Measurements from ENCODE around the gene ERAP2. TPM values are rescaled to one million over a fixed set of nuclear protein-coding genes. Genes with fewer than 3 reads are reported as not detected.

ERAP2 gene
- total RNA-seq, 4 donors from 2014 or later = 7.1 to 39.1 (median 33.1) TPM

DNA sequence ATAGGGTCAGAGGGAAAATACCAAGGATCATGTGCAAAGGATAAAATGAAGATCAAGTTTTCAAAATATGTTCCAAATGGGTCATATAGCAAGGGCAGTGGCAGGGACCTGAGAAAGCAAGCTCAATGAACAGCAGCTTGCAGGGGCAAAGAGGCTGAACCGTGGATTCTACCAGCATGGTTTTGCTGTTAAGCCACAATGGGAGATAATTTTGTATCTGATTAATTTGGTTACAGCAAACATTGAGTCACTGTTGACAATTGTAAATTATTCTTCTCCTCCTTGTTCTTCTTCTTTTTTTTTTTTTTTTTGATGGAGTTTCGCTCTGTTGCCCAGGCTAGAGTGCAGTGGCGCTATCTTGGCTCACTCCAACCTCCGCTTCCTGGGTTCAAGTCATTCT is 18.4 kb upstream of the ERAP2 start:
- Histone ChIP-seq H3K4me1 (peaks cover 0 to 28% (median 12%) of the 10 kb centered on the region in 4 donors), H3K27ac (no peak overlapping the region), H3K36me3 (no peaks in the 10 kb centered on the region), H3K4me3 (no peak overlapping the region), H3K9me3 (no peaks in the 10 kb centered on the region), H3K27me3 (no peaks in the 10 kb centered on the region)
- WGBS, 2 donors (ENCODE audit: low coverage in 1 of 2) = 86 to 90% methylated on average over 3 to 4 of the region's 4 CpGs
- intact Hi-C loops (cut with DNase I; ENCODE audit: low total_unique reads) (no loop called here), in situ Hi-C loops (cut with MboI; ENCODE audit: low pct_ligation_motif_present in 1 of 4, low pct_unique_long_range_greater_than_20kb in 1 of 4, low sequenced_read_pairs in 3 of 4) (loop anchor here in 2 of 4 donors (25.0 kb wide), 1 partner anchor 304 kb away; no protein-coding TSS in a partner anchor)
- no peak for DNase-seq
- TF ChIP-seq EP300 (IDR thresholded peaks at IDR 0.05; ENCODE audit: low read depth) (no peak), POLR2AphosphoS5 (IDR thresholded peaks at IDR 0.05) (no peak), POLR2A (IDR thresholded peaks at IDR 0.05) (no peak)
- TF ChIP-seq, protein P1, sequence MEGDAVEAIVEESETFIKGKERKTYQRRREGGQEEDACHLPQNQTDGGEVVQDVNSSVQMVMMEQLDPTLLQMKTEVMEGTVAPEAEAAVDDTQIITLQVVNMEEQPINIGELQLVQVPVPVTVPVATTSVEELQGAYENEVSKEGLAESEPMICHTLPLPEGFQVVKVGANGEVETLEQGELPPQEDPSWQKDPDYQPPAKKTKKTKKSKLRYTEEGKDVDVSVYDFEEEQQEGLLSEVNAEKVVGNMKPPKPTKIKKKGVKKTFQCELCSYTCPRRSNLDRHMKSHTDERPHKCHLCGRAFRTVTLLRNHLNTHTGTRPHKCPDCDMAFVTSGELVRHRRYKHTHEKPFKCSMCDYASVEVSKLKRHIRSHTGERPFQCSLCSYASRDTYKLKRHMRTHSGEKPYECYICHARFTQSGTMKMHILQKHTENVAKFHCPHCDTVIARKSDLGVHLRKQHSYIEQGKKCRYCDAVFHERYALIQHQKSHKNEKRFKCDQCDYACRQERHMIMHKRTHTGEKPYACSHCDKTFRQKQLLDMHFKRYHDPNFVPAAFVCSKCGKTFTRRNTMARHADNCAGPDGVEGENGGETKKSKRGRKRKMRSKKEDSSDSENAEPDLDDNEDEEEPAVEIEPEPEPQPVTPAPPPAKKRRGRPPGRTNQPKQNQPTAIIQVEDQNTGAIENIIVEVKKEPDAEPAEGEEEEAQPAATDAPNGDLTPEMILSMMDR (IDR thresholded peaks at IDR 0.05) = no peak

DNA sequence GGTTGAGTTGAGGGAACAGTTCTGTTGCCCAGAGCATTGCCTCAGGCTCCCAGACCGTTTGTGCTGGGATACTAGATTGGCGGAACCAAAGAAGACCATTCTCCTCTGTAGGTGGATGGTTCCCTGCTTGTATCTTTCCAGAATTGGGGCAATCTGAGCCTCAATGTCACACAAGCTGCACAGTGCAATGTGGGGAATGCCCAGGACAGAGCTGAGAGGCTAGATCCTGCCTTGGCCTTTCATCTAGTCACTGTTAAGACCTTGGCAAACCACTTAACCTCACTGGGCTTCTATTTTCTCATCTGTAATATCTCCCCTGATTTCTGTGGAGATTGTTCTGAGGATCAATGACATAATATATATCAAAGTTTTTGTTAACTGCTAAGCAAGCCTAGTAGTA is 16.9 kb upstream of the ERAP2 start:
- Histone ChIP-seq H3K27me3 (no peaks in the 10 kb centered on the region), H3K9me3 (no peaks in the 10 kb centered on the region), H3K36me3 (no peaks in the 10 kb centered on the region), H3K27ac (no peak overlapping the region), H3K4me3 (no peak overlapping the region), H3K4me1 (peaks cover 0 to 22% (median 9%) of the 10 kb centered on the region in 4 donors)
- intact Hi-C loops (cut with DNase I; ENCODE audit: low total_unique reads) = no loop called here
- no peak for DNase-seq
- TF ChIP-seq, protein P1 (IDR thresholded peaks at IDR 0.05) = no peak
- TF ChIP-seq EP300 (IDR thresholded peaks at IDR 0.05; ENCODE audit: low read depth) = no peak
- 85% methylated on average over 2 of the region's 2 CpGs; no CpG with 5 or more reads in 1 of the 2 donors for WGBS, 2 donors (ENCODE audit: low coverage in 1 of 2)
- in situ Hi-C loops (cut with MboI; ENCODE audit: low pct_ligation_motif_present in 1 of 4, low pct_unique_long_range_greater_than_20kb in 1 of 4, low sequenced_read_pairs in 3 of 4) = loop anchor here in 2 of 4 donors (25.0 kb wide), 1 partner anchor 303 kb away; no protein-coding TSS in a partner anchor

DNA sequence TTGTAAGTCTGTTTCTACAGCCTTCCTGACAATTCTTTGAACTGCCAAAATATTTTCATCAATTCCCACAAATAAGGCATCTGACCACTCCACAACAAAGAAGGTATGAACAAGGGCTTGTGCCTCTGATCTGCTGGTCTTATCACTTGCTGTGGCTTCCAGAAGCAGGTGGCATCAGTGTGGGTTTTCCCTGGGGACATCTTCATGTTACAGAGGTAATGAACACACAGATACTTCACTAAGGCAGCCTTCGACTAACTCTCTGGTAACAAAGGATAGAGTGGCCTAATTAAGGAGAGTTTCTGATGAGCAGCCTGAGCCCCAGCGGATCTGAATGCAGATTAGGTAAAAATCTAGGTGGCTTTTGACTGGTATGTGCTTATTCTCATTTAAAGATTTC is 15.2 kb upstream of the ERAP2 start:
- TF ChIP-seq POLR2A (IDR thresholded peaks at IDR 0.05) (no peak), POLR2AphosphoS5 (IDR thresholded peaks at IDR 0.05) (no peak), EP300 (IDR thresholded peaks at IDR 0.05; ENCODE audit: low read depth) (no peak)
- TF ChIP-seq, protein P1 (IDR thresholded peaks at IDR 0.05) = no peak
- intact Hi-C loops (cut with DNase I; ENCODE audit: low total_unique reads) (no loop called here), in situ Hi-C loops (cut with MboI; ENCODE audit: low pct_ligation_motif_present in 1 of 4, low pct_unique_long_range_greater_than_20kb in 1 of 4, low sequenced_read_pairs in 3 of 4) (loop anchor here in 2 of 4 donors (25.0 kb wide), 1 partner anchor 301 kb away; no protein-coding TSS in a partner anchor)
- Histone ChIP-seq H3K27me3 (no peaks in the 10 kb centered on the region), H3K4me1 (peaks cover 0 to 9% (median 3%) of the 10 kb centered on the region in 4 donors), H3K9me3 (no peaks in the 10 kb centered on the region), H3K36me3 (no peaks in the 10 kb centered on the region), H3K4me3 (no peak overlapping the region), H3K27ac (no peak overlapping the region)
- 91% methylated on average over 2 of the region's 2 CpGs; no CpG with 5 or more reads in 1 of the 2 donors for WGBS, 2 donors (ENCODE audit: low coverage in 1 of 2)
- DNase-seq = no peak

DNA sequence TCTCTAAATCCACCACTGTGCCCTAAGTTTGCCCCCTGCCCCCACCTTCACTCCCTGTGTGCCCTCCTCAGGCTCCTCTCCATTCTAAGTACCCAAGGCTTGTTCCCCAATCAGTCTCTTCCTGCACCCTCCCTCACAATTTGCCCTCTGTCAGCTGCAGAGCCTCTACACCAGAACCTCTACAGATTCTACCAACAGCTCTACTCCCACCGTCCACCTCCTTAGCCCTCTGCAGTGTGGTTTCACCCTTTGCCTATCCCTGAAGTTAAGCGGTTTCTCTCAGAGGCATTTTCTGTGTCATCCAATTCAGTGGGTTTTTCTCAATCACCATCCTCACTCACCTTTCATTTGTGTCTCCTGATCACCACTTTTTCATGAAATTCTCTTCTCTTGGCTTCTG is 13.2 kb upstream of the ERAP2 start:
- Histone ChIP-seq H3K4me3 (no peak overlapping the region), H3K27me3 (no peaks in the 10 kb centered on the region), H3K36me3 (no peaks in the 10 kb centered on the region), H3K27ac (no peak overlapping the region), H3K4me1 (peaks cover 0 to 4% (median 0%) of the 10 kb centered on the region in 4 donors), H3K9me3 (no peaks in the 10 kb centered on the region)
- no peak for DNase-seq
- in situ Hi-C loops (cut with MboI; ENCODE audit: low pct_ligation_motif_present in 1 of 4, low pct_unique_long_range_greater_than_20kb in 1 of 4, low sequenced_read_pairs in 3 of 4) = loop anchor here in 2 of 4 donors (25.0 kb wide), 1 partner anchor 299 kb away; no protein-coding TSS in a partner anchor
- TF ChIP-seq, protein P1 (IDR thresholded peaks at IDR 0.05) = no peak
- TF ChIP-seq EP300 (IDR thresholded peaks at IDR 0.05; ENCODE audit: low read depth) (no peak), POLR2AphosphoS5 (IDR thresholded peaks at IDR 0.05) (no peak), POLR2A (IDR thresholded peaks at IDR 0.05) (no peak)
- WGBS, 2 donors (ENCODE audit: low coverage in 1 of 2) = 90 to 96% methylated on average over 2 of the region's 2 CpGs
- intact Hi-C loops (cut with DNase I; ENCODE audit: low total_unique reads) = no loop called here

Data from transverse colon (tissue), 4 donors.